IMR-90 (cell line): Measurements from ENCODE around the gene INPP5A.

Experiments
- CHD1 ChIP-seq: IDR thresholded peaks from 2 replicates; pipeline ENCODE4 v1.6.1; 2012; ENCODE audit warnings: low read depth, low read length, improper control_type of control experiment
- MXI1 ChIP-seq: IDR thresholded peaks from 2 replicates; pipeline ENCODE4 v1.6.1; 2012; ENCODE audit warnings: low read depth, mild to moderate bottlenecking, low read length, moderate library complexity, borderline replicate concordance
- POLR2A ChIP-seq: IDR thresholded peaks from 2 replicates; pipeline ENCODE4 v1.6.1; 2012; ENCODE audit warnings: mild to moderate bottlenecking, low read depth, low read length
- SMC3 ChIP-seq: fragments of 150-350 bp; IDR thresholded peaks from 2 replicates; pipeline ENCODE4 v1.6.1; 2016; ENCODE audit warnings: low read depth, mild to moderate bottlenecking, antibody characterized with exemption, low read length, moderate library complexity
- TF ChIP-seq, protein P1 (sequence below): conservative IDR thresholded peaks from 2 replicates; pipeline ENCODE4 v1.5.1; 2012; ENCODE audit warnings: mild to moderate bottlenecking, low read depth, low read length, improper control_type of control experiment

DNA sequence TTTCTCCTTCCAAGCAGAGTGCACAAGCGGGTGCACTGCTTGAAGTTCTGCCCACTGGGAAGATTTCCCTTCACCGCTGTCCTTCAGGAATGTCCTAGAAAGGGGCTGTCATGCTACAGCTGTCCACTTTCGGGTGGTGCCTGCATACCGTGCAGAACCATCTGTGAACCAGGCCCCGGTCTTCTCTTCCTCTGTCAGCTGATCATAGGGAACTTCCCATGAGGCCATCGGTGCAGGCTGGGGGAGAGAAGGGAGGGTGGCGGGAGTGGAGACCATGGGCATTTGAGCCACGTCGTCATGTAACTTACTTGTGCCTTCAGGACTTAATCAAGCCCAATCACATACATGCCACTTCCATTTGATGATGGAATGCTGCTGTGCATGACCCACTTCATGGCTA is 136.7 kb downstream of the INPP5A start:
- TF ChIP-seq, protein P1, sequence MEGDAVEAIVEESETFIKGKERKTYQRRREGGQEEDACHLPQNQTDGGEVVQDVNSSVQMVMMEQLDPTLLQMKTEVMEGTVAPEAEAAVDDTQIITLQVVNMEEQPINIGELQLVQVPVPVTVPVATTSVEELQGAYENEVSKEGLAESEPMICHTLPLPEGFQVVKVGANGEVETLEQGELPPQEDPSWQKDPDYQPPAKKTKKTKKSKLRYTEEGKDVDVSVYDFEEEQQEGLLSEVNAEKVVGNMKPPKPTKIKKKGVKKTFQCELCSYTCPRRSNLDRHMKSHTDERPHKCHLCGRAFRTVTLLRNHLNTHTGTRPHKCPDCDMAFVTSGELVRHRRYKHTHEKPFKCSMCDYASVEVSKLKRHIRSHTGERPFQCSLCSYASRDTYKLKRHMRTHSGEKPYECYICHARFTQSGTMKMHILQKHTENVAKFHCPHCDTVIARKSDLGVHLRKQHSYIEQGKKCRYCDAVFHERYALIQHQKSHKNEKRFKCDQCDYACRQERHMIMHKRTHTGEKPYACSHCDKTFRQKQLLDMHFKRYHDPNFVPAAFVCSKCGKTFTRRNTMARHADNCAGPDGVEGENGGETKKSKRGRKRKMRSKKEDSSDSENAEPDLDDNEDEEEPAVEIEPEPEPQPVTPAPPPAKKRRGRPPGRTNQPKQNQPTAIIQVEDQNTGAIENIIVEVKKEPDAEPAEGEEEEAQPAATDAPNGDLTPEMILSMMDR = no peak
- TF ChIP-seq CHD1 (no peak), POLR2A (no peak), MXI1 (no peak), SMC3 (no peak)
